ENCODE measurements around the gene LRBA. TPM values are rescaled to one million over a fixed set of nuclear protein-coding genes. Genes with fewer than 3 reads are reported as not detected.

The LRBA gene
- 10 to 100 TPM; 28.3 to 38.2 (median 32.1) TPM for total RNA-seq

GRCh38 chr4:151014521-151015458 lies at the start of gene LRBA:
Gene LRBA, minus strand, starts transcription at chr4:151015284. Its CDS starts 642 bp downstream, at chr4:151014642.
- TF ChIP-seq CTCF (IDR thresholded peaks at IDR 0.05; ENCODE audit: low read depth), result no peak

GRCh38 chr4:151055539-151055938 lies 40.5 kb upstream of the LRBA start:
- TF ChIP-seq CTCF (IDR thresholded peaks at IDR 0.05; ENCODE audit: low read depth), result no peak

GRCh38 chr4:151052785-151053184 lies 37.7 kb upstream of the LRBA start:
- TF ChIP-seq CTCF (IDR thresholded peaks at IDR 0.05; ENCODE audit: low read depth), result no peak

- no peak for TF ChIP-seq CTCF (IDR thresholded peaks at IDR 0.05; ENCODE audit: low read depth)
Measured at GRCh38 chr4:151049430-151049884, 34.4 kb upstream of the LRBA start.

- TF ChIP-seq CTCF (IDR thresholded peaks at IDR 0.05; ENCODE audit: low read depth), result no peak
Measured at GRCh38 chr4:151048913-151049312, 33.8 kb upstream of the LRBA start.

- no peak for TF ChIP-seq CTCF (IDR thresholded peaks at IDR 0.05; ENCODE audit: low read depth)
Measured at GRCh38 chr4:151046609-151047008, 31.5 kb upstream of the LRBA start.

- no peak for TF ChIP-seq CTCF (IDR thresholded peaks at IDR 0.05; ENCODE audit: low read depth)
Measured at GRCh38 chr4:151045907-151046306, 30.8 kb upstream of the LRBA start.
